ENCODE measurements around the gene SNX4. TPM values are rescaled to one million over a fixed set of nuclear protein-coding genes. Genes with fewer than 3 reads are reported as not detected.
A peak's percentile ranks its signal among the peaks of the same experiment; 100 is the strongest.

Gene SNX4
- total and polyA plus RNA-seq, 9 donors = 16.7 to 36.1 (median 31.8) TPM

- no peak overlapping the region for H3K27ac ChIP-seq
- intact Hi-C loops (cut with DNase I) = loop anchor here in 1 of 4 donors (5.0 kb wide), 1 partner anchor 674 kb away; no protein-coding TSS in a partner anchor
- H3K27me3 ChIP-seq = no peaks in the 10 kb centered on the region
- H3K4me3 ChIP-seq = no peak overlapping the region
- no peak for TF ChIP-seq POLR2A (IDR thresholded peaks at IDR 0.05)
- no peak for TF ChIP-seq EP300 (IDR thresholded peaks at IDR 0.05)
- TF ChIP-seq CTCF (IDR thresholded peaks at IDR 0.05) = no peak
- 88 to 94% (median 93%) methylated on average over 2 of the region's 2 CpGs for WGBS, 3 donors
- no peaks in the 10 kb centered on the region for H3K36me3 ChIP-seq
- H3K9me3 ChIP-seq = no peaks in the 10 kb centered on the region
- DNase-seq = no peak
- H3K4me1 ChIP-seq (ENCODE audit: insufficient read depth) = no peaks in the 10 kb centered on the region
Measured at GRCh38 chr3:125440970-125441369, 79.0 kb downstream of the SNX4 start.

GRCh38 chr3:125440559-125440955 lies 79.4 kb downstream of the SNX4 start:
- H3K27ac ChIP-seq = no peak overlapping the region
- DNase-seq = no peak
- H3K9me3 ChIP-seq = no peaks in the 10 kb centered on the region
- no peaks in the 10 kb centered on the region for H3K4me1 ChIP-seq (ENCODE audit: insufficient read depth)
- TF ChIP-seq POLR2A (IDR thresholded peaks at IDR 0.05) = no peak
- TF ChIP-seq CTCF (IDR thresholded peaks at IDR 0.05) = no peak
- TF ChIP-seq EP300 (IDR thresholded peaks at IDR 0.05) = no peak
- H3K4me3 ChIP-seq = no peak overlapping the region
- no peaks in the 10 kb centered on the region for H3K27me3 ChIP-seq
- intact Hi-C loops (cut with DNase I) = loop anchor here in 1 of 4 donors (5.0 kb wide), 1 partner anchor 673 kb away; no protein-coding TSS in a partner anchor
- no peaks in the 10 kb centered on the region for H3K36me3 ChIP-seq
- 76 to 79% (median 77%) methylated on average over 3 of the region's 3 CpGs for WGBS, 3 donors

DNA sequence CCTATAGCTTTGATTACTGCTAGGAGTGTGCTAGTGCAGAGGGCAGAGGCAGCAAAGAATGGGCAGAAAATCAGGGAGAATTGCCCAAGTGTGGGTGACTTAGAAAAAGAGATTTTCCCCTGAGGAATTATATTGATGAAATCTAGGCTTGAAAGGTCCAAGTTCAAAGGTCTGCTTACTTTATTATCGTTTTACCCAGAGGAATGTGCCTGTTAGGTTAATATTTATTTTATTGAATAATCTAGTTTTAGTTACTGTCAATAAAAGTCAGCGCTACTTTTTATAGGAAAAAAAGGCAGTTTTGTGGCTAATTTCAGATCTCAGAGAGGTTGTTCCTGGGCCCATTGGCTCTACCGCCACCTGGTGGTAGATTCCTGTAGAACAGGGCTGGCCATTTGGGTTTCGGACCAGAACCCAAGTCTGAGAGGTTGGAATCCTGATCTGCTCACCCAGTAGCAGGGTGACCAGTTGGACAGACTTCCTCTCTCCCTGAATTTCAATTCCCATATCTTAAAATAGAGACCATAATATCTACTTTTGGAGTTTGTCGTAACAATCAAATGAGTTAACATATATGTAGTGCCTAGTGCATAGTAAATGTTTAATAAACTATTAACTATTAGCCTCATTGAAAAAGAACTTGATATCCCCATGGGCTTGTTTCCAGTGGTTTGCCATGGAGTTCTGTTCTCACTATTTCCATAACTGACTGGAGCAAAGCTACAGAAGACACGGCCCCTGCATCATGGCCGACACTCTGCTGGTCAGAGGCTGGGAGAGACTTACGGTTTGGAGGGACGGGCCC lies 82.2 kb downstream of the SNX4 start:
- H3K27ac ChIP-seq = no peak overlapping the region
- DNase-seq = peak; percentile 31 to 73 (median 67)
- 49 to 54% (median 50%) methylated on average over 9 of the region's 9 CpGs for WGBS, 3 donors
- intact Hi-C loops (cut with DNase I) = loop anchor here (2.0 to 10.0 kb wide), 6 partner anchors 203 to 673 kb away; partner anchors contain the start of gene MUC13 (in 2 of the 4)
- H3K4me3 ChIP-seq = no peak overlapping the region
- no peaks in the 10 kb centered on the region for H3K27me3 ChIP-seq
- TF ChIP-seq CTCF (IDR thresholded peaks at IDR 0.05) (peak; percentile 71 to 91 (median 80)), EP300 (IDR thresholded peaks at IDR 0.05) (no peak)
- no peaks in the 10 kb centered on the region for H3K36me3 ChIP-seq
- H3K4me1 ChIP-seq (ENCODE audit: insufficient read depth) = no peaks in the 10 kb centered on the region
- H3K9me3 ChIP-seq = no peaks in the 10 kb centered on the region

- DNase-seq = no peak
- Histone ChIP-seq H3K36me3 (no peaks in the 10 kb centered on the region), H3K9me3 (no peaks in the 10 kb centered on the region), H3K4me1 (ENCODE audit: insufficient read depth) (no peaks in the 10 kb centered on the region), H3K4me3 (no peak overlapping the region), H3K27me3 (no peaks in the 10 kb centered on the region), H3K27ac (no peak overlapping the region)
- intact Hi-C loops (cut with DNase I) = loop anchor here (2.0 to 10.0 kb wide), 6 partner anchors 202 to 672 kb away; partner anchors contain the start of gene MUC13 (in 2 of the 4)
- WGBS, 3 donors = 79 to 83% (median 80%) methylated on average over 7 of the region's 7 CpGs
- TF ChIP-seq EP300 (IDR thresholded peaks at IDR 0.05) (no peak), POLR2A (IDR thresholded peaks at IDR 0.05) (no peak), CTCF (IDR thresholded peaks at IDR 0.05) (no peak)
Measured at GRCh38 chr3:125436921-125437320, 83.1 kb downstream of the SNX4 start.
